NCI-H1436 (cell line): Measurements from ENCODE around the gene ZBTB2.
"Not testable (repeated sequence)": the region's sequence is repeated elsewhere in the genome, so short reads cannot be mapped to it uniquely, and the experiment has no call there.

Experiments used
- DNase-seq: peaks from one replicate; lab custom pipeline; 2025; lab: John Stamatoyannopoulos, UW

ZBTB2 gene

DNA sequence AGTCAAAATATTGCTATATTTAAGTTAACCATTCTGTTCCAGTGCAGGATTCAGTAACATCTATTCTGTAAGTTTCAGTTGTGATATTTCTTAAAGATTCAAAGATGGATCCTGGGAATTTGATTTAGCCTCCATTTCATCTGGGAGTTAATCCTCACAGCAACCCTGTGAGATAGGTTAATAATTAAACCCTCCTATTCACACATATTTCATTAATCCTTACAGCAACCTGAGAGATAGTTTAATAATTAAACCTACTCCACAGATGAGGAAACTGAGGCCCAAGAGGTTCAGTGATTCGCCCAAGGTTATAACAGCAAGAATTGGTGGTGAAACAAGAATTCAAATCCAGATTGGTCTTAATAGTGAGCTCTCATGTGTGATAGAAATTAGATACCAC, 10.9 kb upstream of the ZBTB2 start:
- no peak for DNase-seq

- DNase-seq, result no peak
Measured at GRCh38 chr6:151400473-151400872, 9.1 kb upstream of the ZBTB2 start.

- DNase-seq, result no peak
Measured at GRCh38 chr6:151399679-151400078, 8.3 kb upstream of the ZBTB2 start.

GRCh38 chr6:151393410-151393809, 2.1 kb upstream of the ZBTB2 start:
- DNase-seq, result no peak

DNA sequence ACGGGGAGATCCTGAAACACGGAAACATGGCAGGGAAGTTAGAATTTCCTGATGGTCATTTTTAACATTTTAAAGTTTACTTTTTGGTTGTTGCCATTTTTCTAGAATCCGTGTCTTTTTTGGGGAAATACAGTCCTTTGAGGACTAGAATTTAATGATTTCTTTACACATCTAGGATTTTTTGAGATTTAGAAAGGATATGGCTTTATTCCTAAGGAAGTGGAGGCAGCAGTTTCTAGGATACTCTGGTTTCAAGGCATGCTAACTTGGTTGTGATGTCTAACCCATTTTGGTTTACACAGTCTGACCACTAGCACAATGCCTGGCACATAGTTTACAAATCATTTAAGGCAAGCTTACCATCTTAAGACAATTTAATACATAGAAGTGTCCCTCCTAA, 1.1 kb upstream of the ZBTB2 start:
- no peak for DNase-seq

GRCh38 chr6:151390851-151391470, 398 bp downstream of the ZBTB2 start:
- peak; percentile 68 for DNase-seq

DNA sequence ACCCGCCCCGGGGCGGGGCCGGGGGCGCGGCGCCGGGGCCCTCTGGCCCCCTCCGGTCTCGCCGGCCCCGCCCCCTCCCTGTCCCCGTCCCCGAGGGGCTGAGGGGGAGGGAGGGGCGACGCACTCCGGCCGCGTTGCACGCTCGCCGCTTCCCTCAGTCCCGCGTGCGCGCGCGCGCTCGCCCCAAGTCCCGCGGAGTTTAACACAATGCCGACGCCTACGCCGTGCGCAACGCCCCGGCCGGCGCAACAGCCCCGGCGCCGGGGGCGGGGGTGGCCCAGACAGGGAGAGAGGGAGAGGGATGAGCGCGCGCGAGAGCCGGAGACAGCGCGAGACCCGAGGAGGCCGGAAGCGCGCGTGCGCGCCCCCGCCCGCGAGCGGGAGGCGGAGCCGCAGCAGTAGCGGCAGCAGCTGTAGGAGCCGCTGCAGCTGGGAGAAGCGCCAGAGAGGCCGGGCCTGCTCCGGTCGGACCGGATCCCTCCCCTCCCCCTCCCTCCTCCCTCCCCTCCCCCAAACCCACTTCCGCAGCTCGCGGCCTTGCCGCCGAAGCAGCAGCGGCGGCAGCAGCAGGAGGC, 996 bp downstream of the ZBTB2 start:
- peak; percentile 96 for DNase-seq

- DNase-seq, result peak; percentile 60
Measured at GRCh38 chr6:151389618-151390275, 1.6 kb downstream of the ZBTB2 start.

DNA sequence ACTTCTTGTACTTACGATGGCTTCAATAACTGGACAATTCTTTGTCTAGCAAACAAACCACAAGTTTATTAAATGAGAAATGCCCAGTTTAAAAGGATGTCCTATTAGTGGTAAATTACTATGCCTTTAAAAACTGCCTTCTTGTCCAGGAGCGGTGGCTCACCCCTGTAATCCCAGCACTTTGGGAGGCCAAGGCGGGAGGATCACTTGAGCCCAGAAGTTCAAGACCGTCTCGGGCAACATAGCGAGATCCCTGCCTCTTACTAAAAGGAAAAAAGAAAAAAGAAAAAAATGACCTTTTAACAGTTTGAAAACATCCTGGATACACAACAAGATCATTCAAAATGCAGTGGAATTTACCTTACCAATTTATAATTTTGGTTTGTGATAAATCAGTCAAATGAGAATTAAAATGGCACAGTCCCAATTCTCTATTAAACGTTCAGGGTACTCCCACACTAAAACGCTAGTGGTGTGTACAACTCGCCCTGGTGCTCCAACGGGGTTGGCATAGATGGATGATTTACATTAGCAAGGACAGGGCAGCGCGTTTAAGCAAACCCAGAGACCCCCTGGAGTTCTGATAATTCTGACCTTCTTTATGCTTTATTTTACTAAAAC, 2.3 kb downstream of the ZBTB2 start:
- no peak for DNase-seq

DNA sequence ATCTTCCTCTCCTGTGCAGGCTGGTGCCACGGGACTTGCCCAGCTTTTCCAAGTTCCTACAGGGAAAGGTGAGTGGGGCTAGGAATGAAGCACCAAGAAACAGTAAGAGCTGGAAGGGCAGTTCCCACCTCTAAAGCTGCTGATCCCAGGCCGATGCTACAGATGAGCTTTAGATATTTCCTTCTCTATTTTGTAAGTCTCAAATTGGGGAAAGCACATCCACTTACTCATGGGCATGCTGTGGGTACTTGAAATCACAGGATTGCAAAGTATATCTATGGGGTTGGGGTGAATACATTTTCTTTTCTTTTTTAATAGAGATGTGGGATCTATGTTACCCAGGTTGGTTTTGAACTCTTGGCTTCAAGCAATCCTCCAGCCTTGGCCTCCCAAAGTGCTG, 3.1 kb downstream of the ZBTB2 start:
- DNase-seq, result no peak

DNA sequence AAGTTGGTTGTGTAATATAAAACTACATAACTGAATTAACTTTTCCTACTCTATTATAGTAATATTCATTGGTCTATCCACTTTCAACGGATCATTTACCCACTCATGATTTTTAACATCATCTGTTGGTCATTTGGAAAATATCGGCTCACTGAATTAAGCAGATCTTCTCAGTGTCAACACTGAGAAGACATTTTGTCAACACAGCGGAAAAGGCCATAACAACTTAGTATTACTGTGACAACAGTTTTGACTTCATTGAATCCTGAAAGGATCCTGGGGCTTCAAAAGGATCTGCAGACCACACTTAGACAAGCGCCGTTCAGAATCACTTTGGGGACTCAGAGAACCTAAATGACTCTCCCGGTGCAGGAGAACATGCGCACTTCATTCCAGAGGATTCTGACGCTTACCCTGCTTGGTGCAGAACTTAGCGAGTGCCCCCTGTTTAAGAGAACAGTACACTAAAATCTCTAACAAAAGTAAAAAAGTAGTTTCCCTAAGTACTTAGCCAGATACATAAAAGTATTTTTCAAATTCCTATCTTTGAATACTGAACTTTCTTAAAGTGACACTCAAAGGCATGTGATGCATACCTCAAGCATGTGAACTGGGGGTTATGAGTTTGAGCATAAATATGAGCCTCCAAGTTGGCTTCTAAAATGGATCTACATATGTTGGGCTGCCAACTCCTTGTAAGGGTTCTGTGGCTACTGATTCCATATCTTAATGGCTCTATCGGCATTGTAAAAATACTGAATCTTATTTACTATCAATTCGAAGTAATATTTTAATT, 4.0 kb downstream of the ZBTB2 start:
- no peak for DNase-seq

DNA sequence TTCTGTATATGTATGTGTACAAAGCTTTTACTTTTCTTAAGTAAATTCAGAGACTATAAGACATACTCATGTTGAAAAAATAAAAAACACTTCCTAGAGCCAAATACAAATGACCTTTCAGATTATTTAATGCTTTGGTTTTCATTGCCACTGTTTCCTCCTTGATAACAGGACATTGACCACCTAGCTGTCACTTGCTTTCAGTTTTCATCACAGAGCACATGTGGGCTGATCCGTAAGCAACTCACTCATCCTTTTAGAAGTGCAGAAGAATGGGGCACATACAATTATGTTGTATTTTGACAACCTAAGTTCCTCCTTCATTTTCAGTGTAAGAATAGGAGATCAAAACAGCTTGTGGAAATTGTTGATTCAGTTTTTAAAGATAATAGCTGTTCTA, 6.2 kb downstream of the ZBTB2 start:
- DNase-seq, result no peak

DNA sequence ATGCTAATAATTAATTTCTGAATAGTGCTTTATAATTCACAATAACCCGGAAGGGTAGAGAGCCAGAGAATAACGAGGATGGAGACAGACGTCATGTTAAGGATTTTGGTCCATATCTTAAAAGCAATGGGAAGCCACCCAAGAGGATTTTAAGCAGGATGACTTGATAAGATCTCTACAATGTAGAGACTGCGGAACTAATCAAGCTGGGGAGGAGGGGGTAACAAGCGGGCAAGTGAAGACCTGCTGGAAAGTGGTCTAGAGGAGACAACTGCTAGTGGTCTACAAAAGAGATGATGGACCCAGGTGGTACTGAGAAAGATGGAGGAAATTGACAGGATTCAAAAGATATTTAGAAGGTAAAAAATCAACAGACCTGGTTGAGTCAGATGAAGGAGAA, 7.2 kb downstream of the ZBTB2 start:
- DNase-seq, result no peak

- not testable (repeated sequence) for DNase-seq
Measured at GRCh38 chr6:151382631-151383030, 8.7 kb downstream of the ZBTB2 start.

GRCh38 chr6:151381722-151382121, 9.6 kb downstream of the ZBTB2 start:
- no peak for DNase-seq

GRCh38 chr6:151380848-151381205, 10.5 kb downstream of the ZBTB2 start:
- no peak for DNase-seq

DNA sequence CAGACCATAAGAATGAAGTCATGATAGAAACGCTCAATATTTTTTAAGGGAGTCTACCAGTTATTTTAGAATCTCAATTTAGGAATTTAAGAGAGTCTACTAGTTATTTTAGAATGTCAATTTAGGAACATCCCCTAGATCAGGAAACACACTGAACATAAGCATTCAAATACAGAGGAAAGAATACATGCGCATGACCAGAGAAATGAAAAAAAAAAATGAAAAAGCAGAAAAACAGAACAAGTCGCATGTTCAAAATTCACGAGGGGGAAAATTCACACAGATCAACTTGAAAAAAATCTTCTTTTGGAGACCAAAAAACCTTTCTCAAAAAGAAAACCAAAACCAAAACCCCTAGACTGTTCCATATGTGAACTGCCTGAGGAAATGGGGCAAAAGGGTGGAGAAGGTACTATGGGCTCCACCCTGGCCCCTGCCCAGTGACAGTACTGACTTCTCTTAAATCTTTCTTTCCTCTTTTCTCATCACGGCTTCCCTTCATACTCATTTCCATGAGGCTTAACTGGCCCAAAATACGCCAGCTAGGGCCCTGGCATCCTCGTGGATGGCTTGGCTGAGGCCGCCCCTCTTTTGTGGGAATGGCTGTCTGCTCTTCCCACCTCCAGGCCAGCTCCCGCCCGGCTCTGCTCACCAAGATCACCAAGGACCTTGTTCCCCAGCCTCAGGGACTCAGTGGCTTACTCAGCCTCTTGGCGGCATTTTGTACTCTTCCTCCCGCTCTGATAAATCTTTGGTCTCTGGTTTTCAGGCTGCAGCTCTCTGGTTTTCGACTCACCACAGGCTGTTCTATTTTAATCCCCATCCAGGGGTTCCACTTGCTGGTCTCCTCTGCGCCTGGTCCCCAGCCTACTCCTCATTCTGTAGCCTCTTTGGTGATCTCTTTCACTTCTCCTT, 11.2 kb downstream of the ZBTB2 start:
- DNase-seq, result no peak

DNA sequence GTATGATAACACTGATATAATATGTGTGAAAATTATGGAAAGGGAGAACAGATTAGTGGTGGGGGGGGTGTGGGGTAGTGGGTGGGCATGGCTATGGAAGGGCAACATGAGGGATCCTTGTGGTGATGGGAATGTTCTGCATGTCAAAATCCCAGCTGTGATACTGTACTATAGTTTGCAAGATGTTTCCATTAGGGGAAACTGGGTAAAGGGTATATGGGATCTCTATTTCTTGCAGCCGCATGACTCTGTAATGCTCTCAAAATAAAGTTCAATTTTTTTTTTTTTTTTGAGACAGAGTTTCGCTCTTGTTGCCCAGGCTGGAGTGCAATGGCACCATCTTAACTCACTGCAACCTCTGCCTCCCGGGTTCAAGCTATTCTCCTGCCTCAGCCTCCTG, 14.3 kb downstream of the ZBTB2 start:
- DNase-seq, result no peak

GRCh38 chr6:151376440-151376839, 14.9 kb downstream of the ZBTB2 start:
- DNase-seq, result no peak

GRCh38 chr6:151375833-151376232, 15.5 kb downstream of the ZBTB2 start:
- no peak for DNase-seq

GRCh38 chr6:151374036-151374683, 17.2 kb downstream of the ZBTB2 start:
- DNase-seq, result no peak
